HG02870 (cell line): Measurements from ENCODE around the gene SSBP2.

Experiments
- ATAC-seq: cut with Tn5 transposase; IDR thresholded peaks from one replicate; pipeline ENCODE4 v1.9.1; 2021; ENCODE audit warnings: mild to moderate bottlenecking, moderate library complexity; ENCODE audit not compliant: unreplicated experiment

SSBP2 gene

DNA sequence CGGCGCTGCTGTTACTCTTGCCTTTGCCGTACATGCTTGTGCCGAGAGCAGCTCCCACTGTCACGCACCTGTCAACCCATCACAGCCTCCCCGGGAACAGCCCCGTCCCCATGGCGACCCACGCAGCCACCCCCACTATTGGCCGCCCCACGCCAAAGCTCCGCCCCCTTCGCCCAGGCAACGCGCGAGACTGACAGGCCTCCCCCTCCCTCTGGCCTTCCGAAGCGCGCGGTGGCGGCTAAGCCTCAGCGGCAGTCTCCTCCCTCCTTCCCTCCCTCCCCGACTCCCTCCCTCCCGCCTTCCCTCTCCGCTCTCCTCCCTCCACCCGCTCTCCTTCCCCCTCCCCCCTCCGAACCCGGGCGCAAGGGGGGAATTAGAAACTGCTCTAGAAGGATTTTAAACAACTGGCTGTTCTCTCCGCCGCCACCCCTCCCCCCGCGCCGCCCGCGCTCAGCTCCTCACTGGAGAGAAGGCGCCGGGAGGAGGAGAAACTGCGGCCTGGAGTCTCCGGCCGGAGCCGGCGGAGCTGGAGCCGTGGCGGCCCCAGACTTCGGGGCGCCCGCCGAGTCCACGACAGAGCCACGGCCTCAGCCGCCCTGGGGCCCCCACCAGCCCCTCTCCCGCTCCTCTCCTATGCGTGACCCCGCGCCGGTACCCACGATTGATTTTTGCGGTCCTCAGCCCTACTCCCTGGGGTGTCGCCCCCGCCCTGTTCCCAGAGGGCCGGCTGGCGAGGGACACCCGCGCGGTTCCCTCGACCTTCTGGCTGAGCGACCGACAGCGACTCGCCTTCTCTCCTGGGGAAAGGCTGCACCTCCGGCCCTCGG lies at the start of gene SSBP2:
Gene SSBP2, minus strand, starts transcription at position 89 of the 827 bp plus-strand sequence. Its CDS starts 55 bp downstream, at position 34.
- peak; percentile 75 for ATAC-seq

DNA sequence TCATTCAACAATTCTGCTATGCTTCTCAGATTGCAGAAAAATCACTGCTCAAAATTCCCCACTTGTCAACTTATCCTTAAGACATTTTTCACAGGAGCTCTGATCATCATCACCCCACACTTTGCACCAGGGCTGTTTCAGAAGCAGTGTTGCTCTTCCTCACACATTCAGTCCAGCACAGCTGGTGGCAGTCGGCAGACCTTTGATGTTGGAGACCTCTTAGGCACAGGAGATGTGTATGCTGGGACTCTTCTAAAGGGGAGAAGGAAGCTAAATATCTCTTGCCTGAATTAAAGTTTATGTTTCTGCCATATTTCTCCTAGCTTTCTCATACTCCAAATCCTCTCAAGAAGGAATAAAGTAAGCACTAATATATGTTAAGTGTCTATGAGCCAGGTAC lies 44.8 kb upstream of the SSBP2 start:
- ATAC-seq: no peak

DNA sequence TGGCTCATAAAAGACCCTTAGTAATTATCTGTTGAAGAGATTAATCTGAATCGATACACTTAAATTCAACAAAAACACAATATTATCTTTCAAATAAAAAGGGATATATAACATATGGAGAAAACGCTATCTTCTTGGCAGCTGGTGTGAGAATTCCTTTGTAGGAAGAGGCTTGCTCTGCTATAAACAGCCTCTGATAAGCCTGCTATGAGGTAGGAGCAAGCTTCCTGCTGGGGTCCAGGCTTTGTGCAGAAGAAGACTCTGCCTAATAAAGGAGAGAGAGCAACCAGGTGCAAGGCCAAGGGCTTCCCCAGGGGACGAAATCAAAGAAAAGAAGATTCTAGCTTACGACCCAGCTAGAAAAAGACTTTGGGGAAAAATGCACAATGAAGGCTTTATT lies 43.3 kb upstream of the SSBP2 start:
- no peak for ATAC-seq

DNA sequence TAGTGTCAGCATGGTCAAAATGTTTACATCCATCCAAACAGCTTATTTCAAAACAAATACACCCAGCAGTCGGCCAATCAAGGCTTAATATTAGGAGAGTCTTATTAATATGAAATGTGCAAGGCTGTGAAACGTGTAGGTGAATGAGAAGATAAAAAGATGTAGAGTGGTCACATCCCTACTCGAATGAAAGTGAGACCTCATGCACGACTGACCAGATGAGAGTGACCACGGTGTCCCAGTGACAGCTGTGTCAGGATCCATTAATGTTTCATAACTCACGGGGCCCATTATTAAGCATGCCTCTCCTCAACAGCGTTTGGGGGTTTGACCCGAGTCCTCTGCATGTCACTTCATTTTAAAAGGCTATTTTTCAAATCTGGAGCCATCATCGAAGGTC lies 39.4 kb upstream of the SSBP2 start:
- no peak for ATAC-seq

DNA sequence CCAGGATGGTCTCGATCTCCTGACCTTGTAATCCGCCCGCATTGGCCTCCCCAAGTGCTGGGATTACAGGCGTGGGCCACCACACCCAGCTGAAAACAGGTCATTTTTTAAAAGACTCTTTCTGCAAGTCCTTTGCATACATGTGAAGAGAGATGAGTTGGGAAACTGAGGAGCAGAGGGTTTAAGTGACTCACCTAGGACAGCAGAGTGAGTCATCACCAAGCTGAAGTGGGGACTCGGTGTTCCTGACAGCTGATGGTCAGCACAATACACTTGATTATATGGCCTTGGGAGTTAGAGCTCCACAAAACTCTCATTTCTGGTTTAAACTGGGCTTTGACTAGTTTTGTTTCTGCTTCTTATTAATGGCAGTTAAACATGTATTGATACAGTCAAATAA lies 38.1 kb upstream of the SSBP2 start:
- no peak for ATAC-seq

DNA sequence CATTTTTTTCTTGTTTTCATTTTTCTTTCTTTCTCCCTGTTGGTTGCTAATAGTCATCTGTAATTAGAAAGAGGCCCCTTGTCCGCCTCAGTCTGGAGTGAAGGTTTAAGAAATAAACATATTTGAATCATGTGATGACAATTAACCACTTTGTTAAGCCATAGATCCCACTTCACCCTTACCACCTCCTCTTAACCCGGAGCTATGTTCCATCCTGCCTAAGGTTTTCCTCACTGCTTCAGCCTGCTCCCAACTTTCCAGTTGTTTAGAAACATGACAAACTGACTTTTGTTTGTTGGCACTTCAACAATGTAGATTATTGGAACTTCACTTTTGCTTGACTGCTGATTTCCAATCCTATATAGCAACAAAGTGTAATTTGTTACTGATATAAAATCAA lies 37.4 kb upstream of the SSBP2 start:
- ATAC-seq: no peak

DNA sequence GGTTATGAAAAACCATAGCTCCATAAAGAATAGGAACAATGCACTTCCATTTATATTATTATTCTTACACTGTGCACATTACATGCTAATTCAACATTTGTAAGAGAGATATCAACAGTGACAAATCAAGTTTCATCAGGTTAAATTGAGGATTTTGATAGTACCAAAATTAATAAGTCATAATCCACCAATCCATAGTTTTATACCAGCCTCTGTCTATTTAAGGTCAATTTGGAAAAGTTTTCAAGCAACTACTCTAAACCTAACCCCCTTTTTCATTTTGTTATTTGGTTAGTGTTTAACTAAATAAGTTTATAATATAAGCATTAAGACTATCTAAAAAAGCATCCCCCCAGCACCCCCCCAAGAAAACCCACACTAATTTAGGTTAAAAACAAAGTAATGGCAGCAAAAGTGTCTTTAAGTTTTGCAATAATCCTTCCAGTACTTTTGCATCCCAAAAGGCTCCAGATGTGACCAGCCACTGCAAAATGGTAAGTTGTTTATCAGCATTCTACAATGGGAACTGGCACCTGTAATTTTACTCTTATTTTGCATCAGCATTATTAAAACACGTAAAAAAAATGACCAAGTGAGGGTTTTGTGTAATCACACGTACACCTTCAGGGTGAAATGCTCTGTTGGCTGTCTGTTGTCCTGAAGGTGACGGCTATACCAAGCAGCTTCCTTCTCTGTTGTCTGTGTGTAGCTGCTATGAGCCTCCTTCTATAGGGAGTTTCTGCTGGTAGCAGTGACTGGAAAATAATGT lies 36.8 kb upstream of the SSBP2 start:
- no peak for ATAC-seq

DNA sequence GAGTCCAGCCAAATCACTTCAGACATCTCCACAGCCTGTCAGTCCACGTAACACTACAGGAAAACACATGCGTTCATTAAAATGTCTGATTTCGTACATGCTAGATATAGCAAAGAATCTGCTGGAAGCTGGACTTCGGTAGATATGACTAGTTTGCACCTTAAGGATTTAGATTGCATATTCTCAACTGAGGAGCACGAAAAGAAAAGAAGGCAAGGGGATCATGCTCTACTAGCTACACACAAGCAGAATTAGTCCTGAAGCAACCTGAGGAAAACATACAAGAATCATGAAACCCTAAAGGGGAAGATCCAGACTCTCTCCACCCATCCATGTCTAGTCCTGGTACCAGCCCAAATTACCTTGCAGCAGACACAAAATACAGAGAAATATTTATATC lies 36.1 kb upstream of the SSBP2 start:
- ATAC-seq: no peak

DNA sequence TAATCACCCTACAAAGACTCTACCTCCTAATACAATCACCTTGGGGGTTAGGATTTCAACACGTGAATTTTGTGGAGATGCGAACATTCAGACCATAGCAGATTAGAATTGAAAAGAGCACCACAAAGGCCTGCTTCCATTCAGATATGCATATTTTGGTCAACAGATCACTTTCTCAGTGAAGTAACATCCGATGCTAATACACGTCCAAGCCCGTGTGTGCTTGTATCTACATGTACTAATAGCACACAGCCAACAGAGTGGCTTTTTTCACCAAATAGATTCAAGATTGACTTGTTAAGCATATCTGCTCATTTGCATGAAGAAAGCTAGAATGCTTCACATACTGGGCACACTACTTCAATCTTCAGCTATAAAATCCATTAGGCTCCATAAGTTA lies 35.6 kb upstream of the SSBP2 start:
- ATAC-seq: no peak

DNA sequence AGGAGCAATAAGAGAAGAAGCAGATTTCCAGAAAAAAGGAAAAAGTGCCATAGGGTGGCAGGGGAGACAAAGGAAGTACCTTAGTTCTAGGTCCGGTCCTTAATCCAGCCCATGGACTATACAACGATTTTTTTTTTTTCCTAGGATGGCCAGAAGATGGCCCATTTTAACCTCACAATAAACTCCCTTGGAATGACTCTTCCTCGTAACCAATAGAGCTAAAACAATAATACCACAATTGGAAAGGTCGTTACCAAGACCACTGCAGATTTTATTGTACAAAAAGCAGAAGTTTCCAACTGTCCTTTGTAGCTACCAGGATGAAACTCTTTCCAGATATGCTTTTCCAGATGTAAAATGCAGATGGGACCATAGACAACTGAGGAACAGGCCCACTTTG lies 34.4 kb upstream of the SSBP2 start:
- ATAC-seq: no peak

DNA sequence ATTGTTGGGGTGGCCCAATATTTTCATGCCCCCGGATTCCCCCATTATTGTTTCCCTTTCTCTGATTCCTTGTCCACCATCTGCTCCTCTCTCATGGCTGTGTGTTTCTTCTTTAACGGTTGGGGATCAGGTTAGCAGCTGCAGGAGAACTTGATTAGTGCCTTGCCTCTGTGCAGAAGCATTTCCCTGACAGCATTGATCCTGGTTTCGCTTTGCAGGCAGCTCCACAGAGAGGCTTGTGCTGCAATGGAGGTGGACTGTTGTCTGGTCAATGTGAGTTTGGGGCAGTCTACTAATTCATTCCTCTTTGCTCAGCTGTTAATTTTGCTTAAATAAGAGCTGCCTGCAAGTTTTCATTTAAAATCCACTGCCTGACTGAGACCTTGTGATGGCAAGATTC lies 32.5 kb upstream of the SSBP2 start:
- no peak for ATAC-seq

DNA sequence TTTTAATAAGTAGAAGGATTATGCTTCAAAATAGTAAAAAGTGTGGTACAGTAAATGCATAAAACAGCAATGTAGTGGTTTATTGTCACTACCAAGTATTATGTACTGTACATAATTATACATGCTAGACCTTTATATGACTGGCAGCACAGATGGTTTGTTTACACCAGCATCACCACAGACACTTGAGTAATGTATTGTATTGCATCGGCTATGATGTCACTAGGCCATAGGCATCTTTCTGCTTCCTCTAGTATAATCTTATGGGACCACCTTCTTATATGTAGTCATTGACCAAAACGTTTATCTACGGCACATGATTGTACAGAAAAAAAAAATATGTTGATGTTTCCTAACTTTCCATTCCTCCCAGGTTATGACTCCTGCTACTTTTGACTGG lies 31.9 kb upstream of the SSBP2 start:
- ATAC-seq: no peak

DNA sequence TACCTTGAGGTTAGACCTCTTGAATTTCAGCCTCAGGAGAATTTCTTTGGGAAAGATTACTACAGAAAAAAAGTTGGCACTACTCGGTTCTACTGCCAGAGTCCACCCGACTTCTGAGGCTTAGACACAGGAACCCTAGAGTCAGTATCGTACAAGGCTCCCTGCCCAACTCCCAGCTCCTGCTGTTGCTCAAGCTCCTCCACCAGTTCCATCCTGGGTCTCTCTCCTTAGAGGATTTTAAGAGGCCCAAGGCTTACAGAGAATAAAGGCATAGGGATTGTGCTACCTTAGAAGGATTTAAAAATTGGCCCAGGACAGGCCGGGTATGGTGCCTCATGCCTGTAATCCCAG lies 29.0 kb upstream of the SSBP2 start:
- ATAC-seq: no peak

DNA sequence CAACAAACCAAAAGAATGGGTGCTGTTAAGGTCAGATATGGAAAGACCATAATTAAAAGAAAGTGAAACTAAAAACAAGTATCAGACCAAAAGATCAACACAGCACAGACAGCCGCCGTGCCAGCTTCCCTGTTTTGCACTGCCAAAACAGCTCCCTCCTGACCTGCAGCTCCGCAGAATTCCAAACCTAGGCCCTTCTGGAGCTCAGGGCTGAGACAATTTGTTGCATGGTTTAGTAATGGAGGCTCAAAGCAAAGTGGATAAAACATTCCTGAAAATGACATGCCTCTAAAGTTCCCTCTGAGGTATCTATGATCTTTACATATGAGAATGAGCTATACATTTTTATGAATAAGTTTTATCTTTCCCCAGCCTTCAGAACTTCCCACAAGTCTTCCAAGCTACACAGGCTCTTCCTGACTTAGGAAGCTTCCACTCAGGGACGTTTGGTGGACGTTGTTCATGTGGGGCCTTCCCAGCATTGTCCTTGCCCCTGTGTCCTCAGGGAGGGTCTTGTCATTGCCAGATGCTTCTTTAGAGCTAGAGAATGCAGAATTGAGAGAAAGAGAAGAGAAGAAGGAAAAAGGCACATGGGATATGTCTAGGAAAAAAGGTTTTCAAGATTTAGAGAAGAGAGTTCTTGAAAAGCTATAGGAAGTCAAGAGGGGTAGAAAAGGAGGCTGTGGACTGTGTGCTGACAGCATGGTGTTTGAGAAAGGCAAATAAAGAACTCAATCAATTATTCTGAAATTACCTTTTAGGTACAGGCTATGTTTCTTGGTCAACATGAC lies 28.4 kb upstream of the SSBP2 start:
- ATAC-seq: peak; percentile 92

DNA sequence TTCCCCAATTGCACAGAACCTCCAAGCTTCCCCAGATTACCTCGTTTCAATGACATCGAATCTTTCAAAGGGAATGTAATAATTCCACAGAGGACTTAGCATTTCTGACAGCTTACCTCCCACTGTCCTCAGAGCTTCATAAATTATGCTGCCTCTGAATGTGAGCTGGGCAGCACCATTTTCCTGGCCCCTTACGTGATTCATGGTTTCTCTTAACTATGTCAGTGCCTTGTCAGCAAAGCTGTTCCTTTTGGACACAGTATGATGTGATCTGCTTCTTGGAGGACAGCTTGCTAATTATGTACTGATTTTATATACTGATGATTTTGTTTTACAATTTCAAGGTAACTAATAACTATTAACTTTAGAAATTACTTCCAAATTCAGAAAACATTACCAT lies 27.7 kb upstream of the SSBP2 start:
- no peak for ATAC-seq

DNA sequence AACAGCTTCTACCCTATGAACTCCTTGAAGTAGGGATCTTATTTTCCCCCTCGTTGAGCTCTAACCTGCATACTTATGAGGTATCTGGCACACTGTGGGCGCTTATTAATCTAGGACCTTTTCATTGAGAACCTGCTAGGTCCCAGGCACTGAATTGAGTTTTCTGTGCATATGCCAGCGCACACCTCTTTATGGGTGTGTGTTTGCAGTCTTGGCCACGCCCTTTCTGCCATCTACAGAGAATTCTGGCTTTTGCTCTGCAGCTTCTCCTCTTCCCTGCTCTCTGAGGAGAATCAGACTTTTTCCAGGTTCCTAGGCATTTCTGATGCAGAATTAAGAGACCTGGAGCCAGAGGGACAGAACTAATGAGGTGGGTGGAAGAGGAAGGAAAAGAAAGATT lies 25.4 kb upstream of the SSBP2 start:
- no peak for ATAC-seq

DNA sequence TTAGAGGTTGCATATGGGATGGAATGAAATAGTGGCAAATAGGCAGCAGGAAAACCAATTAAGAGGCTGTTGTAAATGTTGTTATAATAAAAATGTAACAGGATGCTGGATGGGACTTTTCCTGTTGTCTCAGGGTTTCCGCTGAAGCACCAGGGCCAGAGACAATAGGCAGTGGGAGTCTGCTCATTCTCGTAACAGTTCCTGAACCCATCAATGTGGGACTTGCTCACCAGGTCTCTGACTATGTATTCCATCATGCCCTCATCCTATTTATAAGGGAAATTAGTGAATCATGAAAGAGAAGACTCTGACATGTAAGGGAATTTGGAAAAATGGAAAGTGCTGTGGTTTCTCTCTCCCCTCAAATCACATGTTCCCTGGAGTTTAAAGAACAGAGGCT lies 23.5 kb upstream of the SSBP2 start:
- ATAC-seq: no peak

DNA sequence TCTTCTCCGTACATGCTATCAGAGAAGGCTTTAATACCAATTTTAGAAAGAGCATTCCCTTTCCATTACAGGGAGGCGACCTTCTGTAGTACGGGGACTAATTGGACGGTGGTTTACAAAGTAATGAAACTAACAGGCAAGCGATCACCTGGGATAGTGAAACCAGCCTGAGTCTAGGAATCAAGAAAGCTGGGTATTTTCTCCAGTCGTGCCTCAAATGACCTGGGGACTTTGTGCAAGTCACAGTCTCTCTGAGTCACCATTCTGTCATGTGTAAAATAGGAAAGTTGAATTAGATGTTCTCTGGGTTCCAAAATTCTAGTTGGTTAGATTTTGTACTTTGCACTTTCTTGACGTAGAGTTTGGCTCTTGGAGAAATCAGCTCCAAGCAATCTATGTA lies 22.7 kb upstream of the SSBP2 start:
- ATAC-seq: no peak

DNA sequence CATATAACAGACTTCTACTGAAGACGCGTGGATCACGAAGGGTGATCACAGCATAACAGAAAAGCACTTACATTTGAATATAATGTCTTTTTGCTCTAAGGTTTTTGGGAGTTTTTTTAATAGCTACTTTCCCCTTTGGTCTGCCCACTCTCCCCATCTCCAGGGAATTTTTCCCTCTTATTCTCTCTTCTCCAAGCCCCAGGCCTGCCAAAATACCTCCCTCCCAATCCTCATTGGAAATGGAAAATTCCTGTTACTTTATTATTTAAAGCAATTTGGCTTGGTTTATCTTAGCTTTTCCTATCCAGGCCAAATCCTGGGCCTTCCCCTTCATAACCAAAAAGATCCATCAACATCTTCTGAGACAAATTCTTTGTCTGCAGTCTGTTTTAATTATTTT lies 22.3 kb upstream of the SSBP2 start:
- ATAC-seq: no peak

DNA sequence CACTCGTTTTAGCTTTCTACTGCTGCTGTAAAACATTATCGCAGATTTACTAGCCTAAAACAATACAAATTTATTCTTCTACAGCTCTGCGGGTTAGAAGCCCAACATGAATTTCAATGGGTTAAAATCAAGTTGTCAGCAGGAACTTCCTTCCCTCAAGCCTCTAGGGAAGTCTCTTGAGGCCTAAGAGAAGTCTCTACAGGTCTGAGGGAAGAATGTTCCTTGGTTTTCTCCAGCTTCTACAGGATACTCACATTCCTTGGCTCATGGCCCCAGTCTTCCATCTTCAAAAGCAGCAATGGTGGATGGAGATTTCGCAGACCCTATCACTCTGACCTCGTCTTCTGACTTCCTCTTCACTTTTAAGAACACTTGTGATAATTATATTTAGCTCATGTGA lies 21.6 kb upstream of the SSBP2 start:
- no peak for ATAC-seq

DNA sequence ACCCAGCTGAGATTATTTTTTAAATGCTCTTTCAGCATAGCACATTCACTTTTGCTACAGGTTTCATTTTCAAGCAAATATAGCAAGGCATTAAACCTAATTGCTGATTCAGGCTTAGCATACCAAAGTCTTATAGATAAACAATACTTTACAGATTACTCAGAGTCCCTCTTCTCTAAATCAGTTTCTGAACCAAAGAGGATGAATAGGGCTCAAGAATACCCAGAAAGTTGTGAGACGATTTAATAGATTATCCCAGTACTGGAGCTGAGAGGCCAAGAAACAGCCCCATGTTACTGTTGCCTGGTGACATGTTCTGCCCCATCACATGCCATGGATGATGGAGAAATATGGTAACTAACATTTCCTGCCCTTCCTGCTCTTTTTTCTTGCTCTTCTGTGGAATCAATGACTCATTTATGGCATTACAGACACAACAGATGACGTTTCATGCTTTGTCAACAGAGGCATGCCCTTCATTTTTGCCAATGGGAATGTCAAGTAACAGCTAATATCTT lies 18.1 kb upstream of the SSBP2 start:
- no peak for ATAC-seq

DNA sequence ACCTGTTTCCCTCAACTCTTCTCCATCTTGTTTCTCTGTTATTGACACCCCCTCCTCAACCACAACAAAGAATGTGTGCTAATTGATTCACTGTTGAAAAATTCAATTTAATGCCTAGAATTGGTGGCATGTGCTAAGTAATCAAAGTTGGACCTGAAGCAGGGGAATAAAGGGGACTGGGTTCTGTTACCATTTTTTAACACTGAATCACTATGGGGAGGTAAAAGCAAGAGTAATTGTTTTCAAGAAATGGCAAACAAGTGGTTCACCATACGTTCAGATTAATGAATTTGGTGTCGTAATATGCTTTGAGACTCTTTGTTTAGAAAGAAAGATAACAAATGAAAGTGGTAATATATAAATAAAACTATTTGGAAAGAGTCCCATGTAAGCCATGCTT lies 17.0 kb upstream of the SSBP2 start:
- ATAC-seq: no peak
